Panc1 (cell line): ENCODE results near the gene PROSER3. TPM values are rescaled to one million over a fixed set of nuclear protein-coding genes. Genes with fewer than 3 reads are reported as not detected.

Source experiments
- ATAC-seq: fragments of 200-7000 bp; cut with Tn5 transposase; 2 replicates; pipeline ENCODE4 v1.9.1; 2020; ENCODE audit warnings: mild to moderate bottlenecking, moderate library complexity
- BruUV-seq: library from RNA; stranded (reverse); fragments of 400-500 nt; replicated peaks from 2 replicates; lab custom pipeline; 2021; lab: Mats Ljungman, UMichigan
- CTCF ChIA-PET: fragments of 300-600 bp; sonication (Branson Sonifier 250); formaldehyde crosslinking; loops from one replicate; lab custom pipeline; 2022; ENCODE audit warnings: antibody characterized with exemption; lab: Charles Lee
- POLR2A ChIA-PET: fragments of 300-600 bp; sonication (Branson Sonifier 250); formaldehyde crosslinking; loops from one replicate; lab custom pipeline; 2022; ENCODE audit warnings: antibody characterized with exemption; lab: Charles Lee
- DNase-seq: peaks from one replicate; pipeline ENCODE4 v3.0.0-alpha.2; 2010; ENCODE audit warnings: low read depth, low spot score
- H3K27ac ChIP-seq: 2 replicates; pipeline ENCODE4 v1.5.1; 2011; ENCODE audit warnings: mild to moderate bottlenecking, low read length, inconsistent platforms
- H3K27me3 ChIP-seq: fragments of 200-500 bp; sonication (Bioruptor generic); 2 replicates; pipeline ENCODE4 v1.6.0; 2014; ENCODE audit warnings: low read length, inconsistent platforms; ENCODE audit not compliant: control insufficient read depth, insufficient read depth
- H3K36me3 ChIP-seq: fragments of 200-500 bp; sonication (Bioruptor generic); 2 replicates; pipeline ENCODE4 v1.5.1; 2014; ENCODE audit warnings: inconsistent platforms, mild to moderate bottlenecking, low read length, moderate library complexity; ENCODE audit not compliant: control insufficient read depth, insufficient read depth
- H3K4me1 ChIP-seq: 2 replicates; pipeline ENCODE4 v1.5.1; 2011; ENCODE audit warnings: inconsistent platforms, mild to moderate bottlenecking, low read length, moderate library complexity; ENCODE audit not compliant: control insufficient read depth, insufficient read depth
- H3K4me3 ChIP-seq, 2 experiments: 2 replicates each; pipeline ENCODE4 v1.5.1; 2011 to 2012; ENCODE audit warnings: low read depth in 2 of 2, low read length in 2 of 2, mild to moderate bottlenecking in 2 of 2, inconsistent platforms in 1 of 2, moderate library complexity in 1 of 2
- H3K9me3 ChIP-seq: fragments of 200-500 bp; sonication (Bioruptor generic); 2 replicates; pipeline ENCODE4 v1.5.1; 2014; ENCODE audit warnings: low read depth, mild to moderate bottlenecking, inconsistent platforms, low read length, moderate library complexity; ENCODE audit not compliant: control insufficient read depth, insufficient read depth
- POLR2AphosphoS5 ChIP-seq: IDR thresholded peaks from 2 replicates; pipeline ENCODE4 v1.6.1; 2012; ENCODE audit warnings: mild to moderate bottlenecking, low read depth, low read length, moderate library complexity
- SIN3A ChIP-seq: IDR thresholded peaks from 2 replicates; pipeline ENCODE4 v1.6.1; 2012; ENCODE audit warnings: low read depth, mild to moderate bottlenecking, low read length, moderate library complexity, borderline replicate concordance; ENCODE audit not compliant: insufficient read depth
- TCF7L2 ChIP-seq: IDR thresholded peaks from 2 replicates; pipeline ENCODE4 v1.6.1; 2011; ENCODE audit warnings: mild to moderate bottlenecking, low read depth, low read length, inconsistent platforms
- in situ Hi-C: cut with HindIII; loops from 2 replicates; pipeline ENCODE4 v1.10.0; 2016; ENCODE audit warnings: low sequenced_read_pairs, low pct_unique_long_range_greater_than_20kb
- intact Hi-C: fragments of 100-400 bp; cut with micrococcal nuclease; formaldehyde crosslinking; loops from one replicate; pipeline ENCODE4 v1.10.0; 2022; ENCODE audit not compliant: unreplicated experiment
- total RNA-seq: library from RNA; stranded (reverse); gene quantifications from one replicate; pipeline ENCODE4 v1.2.1, GENCODE V29; 2021; ENCODE audit not compliant: unreplicated experiment
- TF ChIP-seq, protein P1 (sequence below), 2 experiments: IDR thresholded peaks; 2 replicates each; pipeline ENCODE4 v1.6.1; 2011 to 2012; ENCODE audit warnings: low read depth in 2 of 2, control low read depth in 1 of 2, low read length in 1 of 2, mild to moderate bottlenecking in 1 of 2, moderate library complexity in 1 of 2; ENCODE audit not compliant: insufficient read depth in 1 of 2
- TF ChIP-seq, protein P2 (sequence below): fragments of 450-650 bp; IDR thresholded peaks from 2 replicates; pipeline ENCODE4 v1.5.1; 2017; ENCODE audit warnings: mild to moderate bottlenecking

Gene PROSER3
- total RNA-seq, 1 experiment from 2014 or later = 63.9 TPM

DNA sequence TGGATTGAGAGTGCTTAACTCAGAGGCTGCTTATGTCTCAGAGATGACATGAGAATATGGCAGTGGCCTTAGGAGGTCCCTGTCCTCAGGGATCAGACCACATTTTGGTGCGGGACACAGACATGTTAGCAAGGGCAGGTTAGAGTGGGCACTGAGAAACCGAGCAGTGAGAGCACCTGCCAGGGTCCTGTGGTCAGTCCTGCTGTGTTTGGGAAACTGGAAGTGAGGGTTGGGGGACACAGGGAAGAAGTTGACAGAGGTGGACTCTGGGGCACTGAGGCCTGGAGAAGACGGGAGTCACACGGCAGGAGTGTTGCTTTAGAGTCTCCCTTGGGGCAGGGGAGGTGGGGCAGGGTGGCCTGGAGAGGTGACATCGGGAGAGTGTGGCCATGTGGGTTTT lies 23.1 kb upstream of the PROSER3 start:
- no peaks in the 10 kb centered on the region for H3K27me3 ChIP-seq
- intact Hi-C loops (no loop called here), in situ Hi-C loops (no loop called here)
- H3K4me1 ChIP-seq = peaks cover 6% of the 10 kb centered on the region
- POLR2A ChIA-PET = no interaction called here
- no peak overlapping the region for H3K4me3 ChIP-seq
- BruUV-seq = no TSS peak
- H3K9me3 ChIP-seq = no peaks in the 10 kb centered on the region
- no peak overlapping the region for H3K27ac ChIP-seq
- peaks cover 10% of the 10 kb centered on the region; the same call in 1 of the 2 replicates for H3K36me3 ChIP-seq
- DNase-seq (no peak), ATAC-seq (no peak)
- TF ChIP-seq TCF7L2 = no peak
- TF ChIP-seq SIN3A = no peak
- TF ChIP-seq, protein P1, sequence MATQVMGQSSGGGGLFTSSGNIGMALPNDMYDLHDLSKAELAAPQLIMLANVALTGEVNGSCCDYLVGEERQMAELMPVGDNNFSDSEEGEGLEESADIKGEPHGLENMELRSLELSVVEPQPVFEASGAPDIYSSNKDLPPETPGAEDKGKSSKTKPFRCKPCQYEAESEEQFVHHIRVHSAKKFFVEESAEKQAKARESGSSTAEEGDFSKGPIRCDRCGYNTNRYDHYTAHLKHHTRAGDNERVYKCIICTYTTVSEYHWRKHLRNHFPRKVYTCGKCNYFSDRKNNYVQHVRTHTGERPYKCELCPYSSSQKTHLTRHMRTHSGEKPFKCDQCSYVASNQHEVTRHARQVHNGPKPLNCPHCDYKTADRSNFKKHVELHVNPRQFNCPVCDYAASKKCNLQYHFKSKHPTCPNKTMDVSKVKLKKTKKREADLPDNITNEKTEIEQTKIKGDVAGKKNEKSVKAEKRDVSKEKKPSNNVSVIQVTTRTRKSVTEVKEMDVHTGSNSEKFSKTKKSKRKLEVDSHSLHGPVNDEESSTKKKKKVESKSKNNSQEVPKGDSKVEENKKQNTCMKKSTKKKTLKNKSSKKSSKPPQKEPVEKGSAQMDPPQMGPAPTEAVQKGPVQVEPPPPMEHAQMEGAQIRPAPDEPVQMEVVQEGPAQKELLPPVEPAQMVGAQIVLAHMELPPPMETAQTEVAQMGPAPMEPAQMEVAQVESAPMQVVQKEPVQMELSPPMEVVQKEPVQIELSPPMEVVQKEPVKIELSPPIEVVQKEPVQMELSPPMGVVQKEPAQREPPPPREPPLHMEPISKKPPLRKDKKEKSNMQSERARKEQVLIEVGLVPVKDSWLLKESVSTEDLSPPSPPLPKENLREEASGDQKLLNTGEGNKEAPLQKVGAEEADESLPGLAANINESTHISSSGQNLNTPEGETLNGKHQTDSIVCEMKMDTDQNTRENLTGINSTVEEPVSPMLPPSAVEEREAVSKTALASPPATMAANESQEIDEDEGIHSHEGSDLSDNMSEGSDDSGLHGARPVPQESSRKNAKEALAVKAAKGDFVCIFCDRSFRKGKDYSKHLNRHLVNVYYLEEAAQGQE (IDR thresholded peaks at IDR 0.05; ENCODE audit: insufficient read depth in 1 of 2, low read depth in 2 of 2, low read length in 1 of 2) = no peak
- TF ChIP-seq, protein P2, sequence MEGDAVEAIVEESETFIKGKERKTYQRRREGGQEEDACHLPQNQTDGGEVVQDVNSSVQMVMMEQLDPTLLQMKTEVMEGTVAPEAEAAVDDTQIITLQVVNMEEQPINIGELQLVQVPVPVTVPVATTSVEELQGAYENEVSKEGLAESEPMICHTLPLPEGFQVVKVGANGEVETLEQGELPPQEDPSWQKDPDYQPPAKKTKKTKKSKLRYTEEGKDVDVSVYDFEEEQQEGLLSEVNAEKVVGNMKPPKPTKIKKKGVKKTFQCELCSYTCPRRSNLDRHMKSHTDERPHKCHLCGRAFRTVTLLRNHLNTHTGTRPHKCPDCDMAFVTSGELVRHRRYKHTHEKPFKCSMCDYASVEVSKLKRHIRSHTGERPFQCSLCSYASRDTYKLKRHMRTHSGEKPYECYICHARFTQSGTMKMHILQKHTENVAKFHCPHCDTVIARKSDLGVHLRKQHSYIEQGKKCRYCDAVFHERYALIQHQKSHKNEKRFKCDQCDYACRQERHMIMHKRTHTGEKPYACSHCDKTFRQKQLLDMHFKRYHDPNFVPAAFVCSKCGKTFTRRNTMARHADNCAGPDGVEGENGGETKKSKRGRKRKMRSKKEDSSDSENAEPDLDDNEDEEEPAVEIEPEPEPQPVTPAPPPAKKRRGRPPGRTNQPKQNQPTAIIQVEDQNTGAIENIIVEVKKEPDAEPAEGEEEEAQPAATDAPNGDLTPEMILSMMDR = no peak
- TF ChIP-seq POLR2AphosphoS5 = no peak
- CTCF ChIA-PET = no interaction called here

DNA sequence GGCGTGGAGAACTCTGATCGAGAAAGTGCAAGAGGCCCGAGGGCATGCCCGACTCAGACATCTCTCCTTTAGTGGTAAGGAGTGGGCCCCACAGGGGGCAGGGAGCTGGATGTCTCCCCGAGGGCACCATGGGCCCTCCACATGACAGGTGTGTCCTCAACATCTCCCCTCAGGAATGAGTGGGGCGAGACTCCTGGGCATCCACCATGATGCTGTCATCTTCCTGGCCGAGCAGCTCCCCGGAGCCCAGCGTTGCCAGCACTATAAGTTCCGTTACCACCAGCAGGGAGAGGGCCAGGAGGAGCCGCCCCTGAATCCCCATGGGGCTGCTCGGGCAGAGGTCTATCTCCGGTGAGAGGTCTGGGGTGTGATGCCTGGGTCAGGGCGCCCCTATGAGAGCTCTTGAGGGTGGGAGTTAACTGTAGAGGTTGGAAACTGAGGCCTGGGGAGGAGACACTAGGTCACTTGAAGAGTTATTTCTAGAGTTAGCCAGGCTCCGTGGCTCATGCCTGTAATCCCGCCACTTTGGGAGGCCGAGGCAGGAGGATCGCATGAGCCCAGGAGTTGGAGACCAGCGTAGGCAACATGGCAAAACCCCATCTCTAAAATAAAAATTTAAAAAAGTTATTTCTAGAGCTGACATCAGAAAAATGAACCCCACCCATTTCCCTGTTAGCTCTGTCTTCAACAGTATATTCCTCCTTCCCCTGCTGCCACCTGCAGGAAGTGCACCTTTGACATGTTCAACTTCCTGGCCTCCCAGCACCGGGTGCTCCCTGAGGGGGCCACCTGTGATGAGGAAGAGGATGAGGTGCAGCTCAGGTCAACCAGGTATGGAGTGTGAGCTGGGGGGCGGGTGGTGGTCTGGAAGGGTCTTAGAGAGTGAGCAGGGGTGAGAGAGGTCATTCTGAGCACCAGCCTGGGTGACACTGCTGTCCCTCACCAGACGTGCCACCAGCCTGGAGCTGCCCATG lies 20.8 kb upstream of the PROSER3 start:
- TF ChIP-seq TCF7L2 (no peak), SIN3A (no peak)
- TF ChIP-seq, protein P1 (IDR thresholded peaks at IDR 0.05; ENCODE audit: insufficient read depth in 1 of 2, low read depth in 2 of 2, low read length in 1 of 2) = no peak
- TF ChIP-seq, protein P2 = no peak
- BruUV-seq = no TSS peak
- no peak overlapping the region for H3K27ac ChIP-seq
- H3K27me3 ChIP-seq = no peaks in the 10 kb centered on the region
- in situ Hi-C loops (no loop called here), intact Hi-C loops (no loop called here)
- peaks cover 12% of the 10 kb centered on the region for H3K4me1 ChIP-seq
- H3K9me3 ChIP-seq = no peaks in the 10 kb centered on the region
- CTCF ChIA-PET = interaction anchor here (1.0 kb wide), 1 partner anchor 11 kb away, joined by 3 read pairs; no protein-coding TSS in a partner anchor
- ATAC-seq (no peak), DNase-seq (no peak)
- peaks cover 5% of the 10 kb centered on the region; the same call in 1 of the 2 replicates for H3K36me3 ChIP-seq
- H3K4me3 ChIP-seq = no peak overlapping the region
- POLR2A ChIA-PET = interaction anchor here (0.6 kb wide), 1 partner anchor 68 kb away, joined by 3 read pairs; no protein-coding TSS in a partner anchor
